ENCODE results near the gene PCSK6.

The PCSK6 gene

DNA sequence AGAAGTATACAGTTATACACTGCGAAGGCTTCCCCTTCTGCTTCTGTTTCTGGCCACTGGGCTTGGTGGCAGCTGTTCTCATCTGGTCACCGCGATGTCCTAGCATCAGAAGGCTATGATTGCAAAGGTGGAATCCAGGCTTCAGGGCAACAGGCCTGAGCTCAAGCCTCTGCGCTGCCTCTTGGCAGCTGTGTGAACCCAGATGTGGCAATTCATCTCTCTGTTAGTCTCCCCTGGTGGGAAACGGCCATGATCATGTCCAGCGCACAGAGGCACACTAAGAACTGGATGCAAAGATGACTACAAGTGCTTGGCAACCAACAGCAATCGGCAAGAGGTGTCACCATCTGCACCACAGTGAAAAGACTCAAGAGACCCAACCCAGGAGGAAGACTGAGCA, 78.9 kb downstream of the PCSK6 start:
- TF ChIP-seq ZFP30 (CRISPR knock-in tag; IDR thresholded peaks at IDR 0.05) = no peak
- TF ChIP-seq BACH2 (CRISPR knock-in tag; IDR thresholded peaks at IDR 0.05; ENCODE audit: borderline replicate concordance) = no peak
- TF ChIP-seq PPARA (CRISPR knock-in tag; IDR thresholded peaks at IDR 0.05; ENCODE audit: borderline replicate concordance) = no peak
- TF ChIP-seq, protein P1, sequence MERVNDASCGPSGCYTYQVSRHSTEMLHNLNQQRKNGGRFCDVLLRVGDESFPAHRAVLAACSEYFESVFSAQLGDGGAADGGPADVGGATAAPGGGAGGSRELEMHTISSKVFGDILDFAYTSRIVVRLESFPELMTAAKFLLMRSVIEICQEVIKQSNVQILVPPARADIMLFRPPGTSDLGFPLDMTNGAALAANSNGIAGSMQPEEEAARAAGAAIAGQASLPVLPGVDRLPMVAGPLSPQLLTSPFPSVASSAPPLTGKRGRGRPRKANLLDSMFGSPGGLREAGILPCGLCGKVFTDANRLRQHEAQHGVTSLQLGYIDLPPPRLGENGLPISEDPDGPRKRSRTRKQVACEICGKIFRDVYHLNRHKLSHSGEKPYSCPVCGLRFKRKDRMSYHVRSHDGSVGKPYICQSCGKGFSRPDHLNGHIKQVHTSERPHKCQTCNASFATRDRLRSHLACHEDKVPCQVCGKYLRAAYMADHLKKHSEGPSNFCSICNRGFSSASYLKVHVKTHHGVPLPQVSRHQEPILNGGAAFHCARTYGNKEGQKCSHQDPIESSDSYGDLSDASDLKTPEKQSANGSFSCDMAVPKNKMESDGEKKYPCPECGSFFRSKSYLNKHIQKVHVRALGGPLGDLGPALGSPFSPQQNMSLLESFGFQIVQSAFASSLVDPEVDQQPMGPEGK (CRISPR knock-in tag; IDR thresholded peaks at IDR 0.05; ENCODE audit: borderline replicate concordance) = no peak
- no peak for TF ChIP-seq ESRRG (CRISPR knock-in tag; IDR thresholded peaks at IDR 0.05)
- TF ChIP-seq, protein P2, sequence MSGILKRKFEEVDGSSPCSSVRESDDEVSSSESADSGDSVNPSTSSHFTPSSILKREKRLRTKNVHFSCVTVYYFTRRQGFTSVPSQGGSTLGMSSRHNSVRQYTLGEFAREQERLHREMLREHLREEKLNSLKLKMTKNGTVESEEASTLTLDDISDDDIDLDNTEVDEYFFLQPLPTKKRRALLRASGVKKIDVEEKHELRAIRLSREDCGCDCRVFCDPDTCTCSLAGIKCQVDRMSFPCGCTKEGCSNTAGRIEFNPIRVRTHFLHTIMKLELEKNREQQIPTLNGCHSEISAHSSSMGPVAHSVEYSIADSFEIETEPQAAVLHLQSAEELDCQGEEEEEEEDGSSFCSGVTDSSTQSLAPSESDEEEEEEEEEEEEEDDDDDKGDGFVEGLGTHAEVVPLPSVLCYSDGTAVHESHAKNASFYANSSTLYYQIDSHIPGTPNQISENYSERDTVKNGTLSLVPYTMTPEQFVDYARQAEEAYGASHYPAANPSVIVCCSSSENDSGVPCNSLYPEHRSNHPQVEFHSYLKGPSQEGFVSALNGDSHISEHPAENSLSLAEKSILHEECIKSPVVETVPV (CRISPR knock-in tag; IDR thresholded peaks at IDR 0.05) = no peak
- no peak for TF ChIP-seq ZFP3 (CRISPR knock-in tag; IDR thresholded peaks at IDR 0.05)
- TF ChIP-seq, protein P3, sequence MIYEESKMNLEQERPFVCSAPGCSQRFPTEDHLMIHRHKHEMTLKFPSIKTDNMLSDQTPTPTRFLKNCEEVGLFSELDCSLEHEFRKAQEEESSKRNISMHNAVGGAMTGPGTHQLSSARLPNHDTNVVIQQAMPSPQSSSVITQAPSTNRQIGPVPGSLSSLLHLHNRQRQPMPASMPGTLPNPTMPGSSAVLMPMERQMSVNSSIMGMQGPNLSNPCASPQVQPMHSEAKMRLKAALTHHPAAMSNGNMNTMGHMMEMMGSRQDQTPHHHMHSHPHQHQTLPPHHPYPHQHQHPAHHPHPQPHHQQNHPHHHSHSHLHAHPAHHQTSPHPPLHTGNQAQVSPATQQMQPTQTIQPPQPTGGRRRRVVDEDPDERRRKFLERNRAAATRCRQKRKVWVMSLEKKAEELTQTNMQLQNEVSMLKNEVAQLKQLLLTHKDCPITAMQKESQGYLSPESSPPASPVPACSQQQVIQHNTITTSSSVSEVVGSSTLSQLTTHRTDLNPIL (CRISPR knock-in tag; IDR thresholded peaks at IDR 0.05; ENCODE audit: low read depth) = no peak
- TF ChIP-seq ZC3H10 (CRISPR knock-in tag; IDR thresholded peaks at IDR 0.05) = no peak
- no peak for TF ChIP-seq TOX (CRISPR knock-in tag; IDR thresholded peaks at IDR 0.05; ENCODE audit: borderline replicate concordance)
- no peak for TF ChIP-seq TCF4 (CRISPR knock-in tag; IDR thresholded peaks at IDR 0.05; ENCODE audit: borderline replicate concordance)
- no peak for ATAC-seq

DNA sequence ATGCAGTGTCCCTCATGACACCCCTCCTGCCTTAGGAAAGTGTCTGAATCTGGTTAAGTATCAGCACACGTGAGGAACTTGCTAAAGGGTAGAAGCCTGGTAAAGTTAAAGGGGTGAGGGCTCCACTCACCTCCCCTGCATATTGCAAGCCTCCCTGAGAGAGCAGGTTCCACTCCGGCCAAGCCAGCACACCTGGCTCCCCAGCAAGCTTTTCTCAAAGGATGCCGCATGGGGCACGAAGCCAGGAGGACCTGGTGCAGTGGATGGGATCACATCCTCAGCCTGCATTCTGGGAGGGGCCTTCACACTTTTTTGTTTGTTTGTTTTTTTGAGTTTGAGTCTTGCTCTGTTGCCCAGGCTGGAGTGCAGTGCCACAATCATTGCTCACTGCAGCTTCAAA, 79.9 kb downstream of the PCSK6 start:
- TF ChIP-seq, protein P3 (CRISPR knock-in tag; IDR thresholded peaks at IDR 0.05; ENCODE audit: low read depth) = no peak
- TF ChIP-seq ZNF8 (CRISPR knock-in tag; IDR thresholded peaks at IDR 0.05) (no peak), RARB (CRISPR knock-in tag; IDR thresholded peaks at IDR 0.05) (no peak), ZFP30 (CRISPR knock-in tag; IDR thresholded peaks at IDR 0.05) (no peak)
- TF ChIP-seq, protein P2 (CRISPR knock-in tag; IDR thresholded peaks at IDR 0.05) = no peak
- ATAC-seq = no peak

DNA sequence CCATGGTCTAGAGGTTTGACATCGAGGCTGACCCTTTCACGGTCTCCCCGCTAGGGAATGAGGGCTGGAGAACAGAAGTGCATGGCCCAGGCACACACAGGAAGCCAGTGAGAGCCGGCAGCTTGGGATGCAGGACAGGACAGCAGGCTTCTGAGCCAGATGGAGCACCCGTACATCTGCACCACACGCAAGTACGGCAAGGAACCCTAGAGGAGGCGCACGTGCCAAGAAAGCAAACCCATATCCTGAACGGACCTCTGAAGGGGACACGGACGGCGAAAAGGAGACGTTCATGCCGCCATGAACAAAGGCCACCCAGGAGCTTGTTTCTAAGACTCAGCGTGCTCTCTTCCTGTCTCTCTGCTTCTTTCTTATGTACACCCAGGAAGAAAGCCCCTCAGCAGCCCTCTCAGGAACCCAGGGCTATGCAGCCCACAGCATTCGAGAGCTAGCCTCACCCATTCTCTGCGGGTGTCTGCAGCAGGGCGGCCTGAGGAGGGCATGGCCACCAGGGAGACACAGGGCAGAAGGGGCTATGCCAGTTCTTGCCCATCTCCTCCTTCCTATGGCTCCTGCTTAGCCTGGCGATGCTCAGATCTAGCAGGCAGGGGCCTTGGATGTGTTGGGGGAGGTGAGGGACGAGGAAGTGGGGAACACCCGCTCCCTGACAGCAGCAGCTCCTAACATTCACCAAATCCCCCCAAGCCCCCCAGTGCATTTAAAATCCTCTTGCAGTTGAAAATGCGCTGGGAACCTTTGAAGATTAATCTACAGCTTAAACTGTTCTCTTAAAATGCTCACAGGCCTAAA, 81.3 kb downstream of the PCSK6 start:
- no peak for TF ChIP-seq ZNF565 (CRISPR knock-in tag; conservative IDR thresholded peaks at IDR 0.05; ENCODE audit: low read depth)
- TF ChIP-seq BACH2 (CRISPR knock-in tag; IDR thresholded peaks at IDR 0.05; ENCODE audit: borderline replicate concordance) = no peak
- TF ChIP-seq ZFP30 (CRISPR knock-in tag; IDR thresholded peaks at IDR 0.05) = no peak
- no peak for TF ChIP-seq SNAI2 (CRISPR knock-in tag; IDR thresholded peaks at IDR 0.05)
- TF ChIP-seq GLIS3 (CRISPR knock-in tag; IDR thresholded peaks at IDR 0.05) = no peak
- TF ChIP-seq, protein P1 (CRISPR knock-in tag; IDR thresholded peaks at IDR 0.05; ENCODE audit: borderline replicate concordance) = no peak
- ATAC-seq = no peak

DNA sequence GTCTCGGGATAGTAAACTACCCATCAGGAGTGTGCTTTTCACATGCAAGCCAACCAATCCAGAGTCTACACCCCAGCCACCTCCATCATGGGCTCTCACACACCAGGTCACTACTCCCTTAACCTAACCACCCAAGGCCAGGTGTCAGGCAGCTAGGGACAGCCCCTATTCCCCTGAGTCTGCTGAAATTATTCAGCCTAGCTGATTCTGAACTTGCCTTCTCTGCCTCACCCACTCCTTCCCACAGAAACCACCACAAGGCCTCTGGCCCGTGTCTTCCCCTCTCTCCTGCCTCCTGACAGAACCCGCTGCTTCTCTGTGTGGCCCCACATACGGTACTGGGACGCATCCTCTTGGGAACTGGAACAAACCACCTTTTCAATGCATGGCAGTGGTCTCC, 82.1 kb downstream of the PCSK6 start:
- ATAC-seq = no peak
- TF ChIP-seq ISL1 (CRISPR knock-in tag; IDR thresholded peaks at IDR 0.05) (no peak), SNAI2 (CRISPR knock-in tag; IDR thresholded peaks at IDR 0.05) (no peak), ESRRG (CRISPR knock-in tag; IDR thresholded peaks at IDR 0.05) (no peak), RARB (CRISPR knock-in tag; IDR thresholded peaks at IDR 0.05) (no peak), PPARA (CRISPR knock-in tag; IDR thresholded peaks at IDR 0.05; ENCODE audit: borderline replicate concordance) (no peak), ZC3H10 (CRISPR knock-in tag; IDR thresholded peaks at IDR 0.05) (no peak), GLIS3 (CRISPR knock-in tag; IDR thresholded peaks at IDR 0.05) (no peak), OSR1 (CRISPR knock-in tag; IDR thresholded peaks at IDR 0.05) (no peak), ZFP30 (CRISPR knock-in tag; IDR thresholded peaks at IDR 0.05) (no peak)
- TF ChIP-seq, protein P4, sequence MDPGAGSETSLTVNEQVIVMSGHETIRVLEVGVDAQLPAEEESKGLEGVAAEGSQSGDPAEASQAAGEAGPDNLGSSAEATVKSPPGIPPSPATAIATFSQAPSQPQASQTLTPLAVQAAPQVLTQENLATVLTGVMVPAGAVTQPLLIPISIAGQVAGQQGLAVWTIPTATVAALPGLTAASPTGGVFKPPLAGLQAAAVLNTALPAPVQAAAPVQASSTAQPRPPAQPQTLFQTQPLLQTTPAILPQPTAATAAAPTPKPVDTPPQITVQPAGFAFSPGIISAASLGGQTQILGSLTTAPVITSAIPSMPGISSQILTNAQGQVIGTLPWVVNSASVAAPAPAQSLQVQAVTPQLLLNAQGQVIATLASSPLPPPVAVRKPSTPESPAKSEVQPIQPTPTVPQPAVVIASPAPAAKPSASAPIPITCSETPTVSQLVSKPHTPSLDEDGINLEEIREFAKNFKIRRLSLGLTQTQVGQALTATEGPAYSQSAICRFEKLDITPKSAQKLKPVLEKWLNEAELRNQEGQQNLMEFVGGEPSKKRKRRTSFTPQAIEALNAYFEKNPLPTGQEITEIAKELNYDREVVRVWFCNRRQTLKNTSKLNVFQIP (CRISPR knock-in tag; IDR thresholded peaks at IDR 0.05; ENCODE audit: borderline replicate concordance, low read depth) = no peak
- TF ChIP-seq, protein P1 (CRISPR knock-in tag; IDR thresholded peaks at IDR 0.05; ENCODE audit: borderline replicate concordance) = no peak

All from SK-N-SH treated with all-trans-retinoic acid at 6 μM for 48 hours (cell line).